PC-3 (cell line): ENCODE results near the gene CTSD.

ENCODE experiments used
- CTCF ChIP-seq: fragments of 300-600 bp; sonication (generic); conservative IDR thresholded peaks from 2 replicates; pipeline ENCODE4 v1.5.1; 2017; ENCODE audit warnings: antibody characterized with exemption, low read depth, mild to moderate bottlenecking, low read length
- EZH2 ChIP-seq: fragments of 300-600 bp; sonication (generic); IDR thresholded peaks from one replicate; pipeline ENCODE4 v1.6.1; 2017; ENCODE audit warnings: antibody characterized with exemption, mild to moderate bottlenecking, low read length; ENCODE audit not compliant: unreplicated experiment
- EZH2phosphoT487 ChIP-seq: fragments of 300-600 bp; sonication (generic); IDR thresholded peaks from 2 replicates; pipeline ENCODE4 v1.6.1; 2018; ENCODE audit warnings: mild to moderate bottlenecking, antibody characterized with exemption, low read length, borderline replicate concordance

GRCh38 chr11:1732418-1733008 lies 31.2 kb downstream of the CTSD start:
- TF ChIP-seq EZH2 (no peak), CTCF (no peak), EZH2phosphoT487 (no peak)
